Fibroblast of mammary gland (primary cell): Measurements from ENCODE around the gene PFKL.

Experiments
- DNase-seq: peaks from one replicate; pipeline ENCODE4 v3.0.0-alpha.2; 2010; ENCODE audit warnings: low read depth
- H3K4me3 ChIP-seq: 2 replicates; pipeline ENCODE4 v1.5.1; 2011; ENCODE audit warnings: low read depth, mild to moderate bottlenecking, low read length, moderate library complexity; ENCODE audit not compliant: control insufficient read depth
- TF ChIP-seq, protein P1 (sequence below): conservative IDR thresholded peaks from 2 replicates; pipeline ENCODE4 v1.5.1; 2011; ENCODE audit warnings: low read depth, low read length, inconsistent platforms; ENCODE audit not compliant: control insufficient read depth, insufficient read depth

PFKL gene

GRCh38 chr21:44323591-44323990 is 23.7 kb downstream of the PFKL start:
- TF ChIP-seq, protein P1, sequence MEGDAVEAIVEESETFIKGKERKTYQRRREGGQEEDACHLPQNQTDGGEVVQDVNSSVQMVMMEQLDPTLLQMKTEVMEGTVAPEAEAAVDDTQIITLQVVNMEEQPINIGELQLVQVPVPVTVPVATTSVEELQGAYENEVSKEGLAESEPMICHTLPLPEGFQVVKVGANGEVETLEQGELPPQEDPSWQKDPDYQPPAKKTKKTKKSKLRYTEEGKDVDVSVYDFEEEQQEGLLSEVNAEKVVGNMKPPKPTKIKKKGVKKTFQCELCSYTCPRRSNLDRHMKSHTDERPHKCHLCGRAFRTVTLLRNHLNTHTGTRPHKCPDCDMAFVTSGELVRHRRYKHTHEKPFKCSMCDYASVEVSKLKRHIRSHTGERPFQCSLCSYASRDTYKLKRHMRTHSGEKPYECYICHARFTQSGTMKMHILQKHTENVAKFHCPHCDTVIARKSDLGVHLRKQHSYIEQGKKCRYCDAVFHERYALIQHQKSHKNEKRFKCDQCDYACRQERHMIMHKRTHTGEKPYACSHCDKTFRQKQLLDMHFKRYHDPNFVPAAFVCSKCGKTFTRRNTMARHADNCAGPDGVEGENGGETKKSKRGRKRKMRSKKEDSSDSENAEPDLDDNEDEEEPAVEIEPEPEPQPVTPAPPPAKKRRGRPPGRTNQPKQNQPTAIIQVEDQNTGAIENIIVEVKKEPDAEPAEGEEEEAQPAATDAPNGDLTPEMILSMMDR = no peak
- no peak for DNase-seq
- H3K4me3 ChIP-seq = no peak overlapping the region

- DNase-seq = no peak
- H3K4me3 ChIP-seq = no peak overlapping the region
- TF ChIP-seq, protein P1 = no peak
Observed at GRCh38 chr21:44324106-44324853, 24.4 kb downstream of the PFKL start.

DNA sequence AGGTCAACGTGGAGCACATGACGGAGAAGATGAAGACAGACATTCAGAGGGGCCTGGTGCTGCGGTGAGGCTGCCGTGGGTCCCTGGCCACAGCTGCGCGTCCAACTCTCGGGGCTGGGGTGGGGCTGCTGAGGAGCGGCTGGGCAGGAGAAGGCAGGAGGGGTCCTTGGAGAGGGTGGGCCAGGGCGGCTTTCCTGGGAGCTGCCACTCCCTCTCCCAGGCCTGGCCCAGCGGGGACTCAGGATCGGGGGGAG is 24.9 kb downstream of the PFKL start:
- TF ChIP-seq, protein P1 = no peak
- H3K4me3 ChIP-seq = no peak overlapping the region
- DNase-seq = no peak

GRCh38 chr21:44325386-44326271 is 25.8 kb downstream of the PFKL start:
- TF ChIP-seq, protein P1 = no peak
- H3K4me3 ChIP-seq = no peak overlapping the region
- DNase-seq = no peak

- TF ChIP-seq, protein P1 = no peak
- H3K4me3 ChIP-seq = no peak overlapping the region
- DNase-seq = no peak
Observed at GRCh38 chr21:44326272-44326647, 26.4 kb downstream of the PFKL start.

DNA sequence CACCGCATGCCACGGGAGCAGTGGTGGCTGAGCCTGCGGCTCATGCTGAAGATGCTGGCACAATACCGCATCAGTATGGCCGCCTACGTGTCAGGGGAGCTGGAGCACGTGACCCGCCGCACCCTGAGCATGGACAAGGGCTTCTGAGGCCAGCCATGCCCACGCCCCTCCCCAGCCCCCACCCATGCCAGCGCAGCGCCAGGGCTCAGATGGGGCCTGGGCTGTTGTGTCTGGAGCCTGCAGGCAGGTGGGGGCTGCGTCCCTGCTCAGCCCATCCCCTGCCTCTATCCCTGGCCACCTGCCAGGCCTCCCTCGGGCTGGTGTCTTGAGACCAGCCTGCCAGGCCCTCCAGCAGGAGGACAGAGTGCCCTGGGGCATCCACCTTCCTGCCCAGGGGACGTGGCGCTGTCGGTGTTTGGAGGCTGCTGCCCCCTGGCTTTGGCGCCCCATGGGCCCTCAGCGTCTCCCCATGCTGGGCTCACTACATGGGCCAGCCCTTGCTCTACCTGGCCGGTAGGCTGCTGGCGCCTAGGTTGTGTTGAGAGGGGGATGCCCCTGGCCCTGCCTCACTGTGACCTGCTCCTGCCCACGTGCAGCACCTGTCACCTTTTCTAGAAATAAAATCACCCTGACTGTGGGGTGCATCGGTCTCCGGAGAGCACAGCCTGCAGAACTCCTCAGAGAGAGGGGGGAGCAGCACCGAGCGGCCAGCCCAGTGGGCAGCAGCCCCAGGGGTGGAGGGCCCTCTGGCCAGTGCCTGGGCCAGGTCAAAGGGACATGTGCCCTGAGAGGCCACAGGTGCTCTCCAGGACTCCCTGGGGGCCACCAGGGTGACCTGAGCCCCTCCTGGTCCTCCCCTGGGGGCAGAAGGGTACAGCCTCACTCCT is 27.1 kb downstream of the PFKL start:
- H3K4me3 ChIP-seq = no peak overlapping the region
- no peak for DNase-seq
- TF ChIP-seq, protein P1 = no peak
